ENCODE data around the gene DLG1.

The DLG1 gene

GRCh38 chr3:197027896-197028727 lies 270.3 kb downstream of the DLG1 start:
- Histone ChIP-seq H3K36me3 (no peaks in the 10 kb centered on the region), H3K27me3 (peaks cover 6% of the 10 kb centered on the region), H3K4me3 (ENCODE audit: low read depth, low read length) (no peak overlapping the region), H3K4me1 (peaks cover 27% of the 10 kb centered on the region), H3K9me3 (no peaks in the 10 kb centered on the region)
- TF ChIP-seq, protein P1, sequence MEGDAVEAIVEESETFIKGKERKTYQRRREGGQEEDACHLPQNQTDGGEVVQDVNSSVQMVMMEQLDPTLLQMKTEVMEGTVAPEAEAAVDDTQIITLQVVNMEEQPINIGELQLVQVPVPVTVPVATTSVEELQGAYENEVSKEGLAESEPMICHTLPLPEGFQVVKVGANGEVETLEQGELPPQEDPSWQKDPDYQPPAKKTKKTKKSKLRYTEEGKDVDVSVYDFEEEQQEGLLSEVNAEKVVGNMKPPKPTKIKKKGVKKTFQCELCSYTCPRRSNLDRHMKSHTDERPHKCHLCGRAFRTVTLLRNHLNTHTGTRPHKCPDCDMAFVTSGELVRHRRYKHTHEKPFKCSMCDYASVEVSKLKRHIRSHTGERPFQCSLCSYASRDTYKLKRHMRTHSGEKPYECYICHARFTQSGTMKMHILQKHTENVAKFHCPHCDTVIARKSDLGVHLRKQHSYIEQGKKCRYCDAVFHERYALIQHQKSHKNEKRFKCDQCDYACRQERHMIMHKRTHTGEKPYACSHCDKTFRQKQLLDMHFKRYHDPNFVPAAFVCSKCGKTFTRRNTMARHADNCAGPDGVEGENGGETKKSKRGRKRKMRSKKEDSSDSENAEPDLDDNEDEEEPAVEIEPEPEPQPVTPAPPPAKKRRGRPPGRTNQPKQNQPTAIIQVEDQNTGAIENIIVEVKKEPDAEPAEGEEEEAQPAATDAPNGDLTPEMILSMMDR (IDR thresholded peaks at IDR 0.05; ENCODE audit: low read depth, low read length), result no peak
- DNase-seq, result peak; percentile 32

- peaks cover 34% of the 10 kb centered on the region for H3K4me1 ChIP-seq
- TF ChIP-seq, protein P1 (IDR thresholded peaks at IDR 0.05; ENCODE audit: low read depth, low read length), result no peak
- H3K36me3 ChIP-seq, result no peaks in the 10 kb centered on the region
- H3K4me3 ChIP-seq (ENCODE audit: low read depth, low read length), result no peak overlapping the region
- no peaks in the 10 kb centered on the region for H3K9me3 ChIP-seq
- peak; percentile 30 for DNase-seq
- H3K27me3 ChIP-seq, result peaks cover 6% of the 10 kb centered on the region
These were observed 271.1 kb downstream of the DLG1 start for GRCh38 chr3:197027151-197027895.

DNA sequence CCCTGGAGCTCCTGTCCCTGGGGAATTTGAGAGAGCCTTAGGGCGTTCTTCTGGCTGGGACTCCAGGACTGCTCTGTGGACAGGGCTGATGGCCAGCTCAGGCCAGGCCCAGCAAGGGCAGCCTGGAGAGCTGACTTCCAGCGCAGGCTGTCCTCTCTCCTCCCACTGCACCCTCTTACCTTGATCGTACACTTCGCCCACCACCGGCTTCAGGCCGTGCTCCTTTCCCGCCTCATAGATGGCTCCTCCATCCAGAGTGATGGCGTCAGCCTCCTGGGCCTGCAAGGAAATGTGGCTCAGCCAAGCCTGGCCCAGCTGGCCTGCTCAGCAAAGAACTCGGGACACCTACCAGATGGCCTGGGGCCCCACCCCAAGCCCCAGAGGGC lies 271.9 kb downstream of the DLG1 start:
- Histone ChIP-seq H3K4me1 (peaks cover 30% of the 10 kb centered on the region), H3K36me3 (no peaks in the 10 kb centered on the region), H3K4me3 (ENCODE audit: low read depth, low read length) (no peak overlapping the region), H3K27me3 (peaks cover 6% of the 10 kb centered on the region), H3K9me3 (no peaks in the 10 kb centered on the region)
- peak; percentile 65 for DNase-seq
- TF ChIP-seq, protein P1 (IDR thresholded peaks at IDR 0.05; ENCODE audit: low read depth, low read length), result no peak

GRCh38 chr3:197025736-197026480 lies 272.5 kb downstream of the DLG1 start:
- H3K27me3 ChIP-seq, result peaks cover 6% of the 10 kb centered on the region
- no peak for DNase-seq

GRCh38 chr3:197024881-197025735 lies 273.3 kb downstream of the DLG1 start:
- Histone ChIP-seq H3K9me3 (no peaks in the 10 kb centered on the region), H3K27me3 (peaks cover 6% of the 10 kb centered on the region), H3K4me3 (ENCODE audit: low read depth, low read length) (no peak overlapping the region), H3K36me3 (no peaks in the 10 kb centered on the region), H3K4me1 (peaks cover 23% of the 10 kb centered on the region)
- DNase-seq, result no peak
- TF ChIP-seq, protein P1 (IDR thresholded peaks at IDR 0.05; ENCODE audit: low read depth, low read length), result no peak

More at GRCh38 chr3:197025736-197026480, 272.5 kb downstream of the DLG1 start:
- TF ChIP-seq, protein P1 (IDR thresholded peaks at IDR 0.05; ENCODE audit: low read depth, low read length), result no peak
- Histone ChIP-seq H3K4me3 (ENCODE audit: low read depth, low read length) (no peak overlapping the region), H3K9me3 (no peaks in the 10 kb centered on the region), H3K36me3 (no peaks in the 10 kb centered on the region), H3K4me1 (peaks cover 26% of the 10 kb centered on the region)
